Endothelial cell of umbilical vein (primary cell): ENCODE results near the gene APOBEC3G. TPM values are rescaled to one million over a fixed set of nuclear protein-coding genes. Genes with fewer than 3 reads are reported as not detected.

Source experiments
- BruUV-seq: library from RNA; stranded (reverse); fragments of 400-500 nt; replicated peaks from 2 replicates; lab custom pipeline; 2021; lab: Mats Ljungman, UMichigan
- CTCF ChIA-PET: fragments of 300-600, 350-600 bp; sonication (Branson Sonifier 250); formaldehyde crosslinking; loops from one replicate; lab custom pipeline; 2021; ENCODE audit warnings: antibody characterized with exemption, inconsistent platforms; lab: Charles Lee
- POLR2A ChIA-PET: fragments of 300-600, 350-600 bp; sonication (Branson Sonifier 250); formaldehyde crosslinking; loops from one replicate; lab custom pipeline; 2021; ENCODE audit warnings: antibody characterized with exemption, inconsistent platforms; lab: Charles Lee
- DNase-seq: peaks from one replicate; pipeline ENCODE4 v3.0.0-alpha.2; 2011; ENCODE audit warnings: low read depth, low spot score
- FAIRE-seq: peaks from 2 replicates; lab custom pipeline; 2011; peaks lifted over from hg19 to GRCh38; lab: Jason Lieb, UNC
- H2AFZ ChIP-seq: 2 replicates; pipeline ENCODE4 v1.6.0; 2012; ENCODE audit warnings: low read depth, low read length, control low read depth, inconsistent platforms
- H3K27ac ChIP-seq: 2 replicates; pipeline ENCODE4 v1.5.1; 2011; ENCODE audit warnings: low read depth, mild to moderate bottlenecking, control low read depth, low read length, moderate library complexity; ENCODE audit not compliant: insufficient read depth
- H3K27me3 ChIP-seq, 2 experiments: 2 replicates each; pipeline versions ENCODE4 v1.6.0 to v1.6.1; 2011; ENCODE audit warnings: low read length in 2 of 2, mixed read lengths in 1 of 2; ENCODE audit not compliant: control insufficient read depth in 2 of 2, insufficient read depth in 2 of 2
- H3K36me3 ChIP-seq, 2 experiments: 2 replicates in 1 of 2; 3 replicates in 1 of 2; pipeline ENCODE4 v1.5.1; 2011; ENCODE audit warnings: low read length in 2 of 2, mild to moderate bottlenecking in 1 of 2, moderate library complexity in 1 of 2; ENCODE audit not compliant: control insufficient read depth in 2 of 2, insufficient read depth in 2 of 2; ENCODE audit errors: extremely low read depth in 1 of 2
- H3K4me1 ChIP-seq: 3 replicates; pipeline ENCODE4 v1.5.1; 2011; ENCODE audit warnings: mild to moderate bottlenecking, low read length; ENCODE audit not compliant: control insufficient read depth, insufficient read depth; ENCODE audit errors: extremely low read depth
- H3K4me2 ChIP-seq: 2 replicates; pipeline ENCODE4 v1.6.1; 2011; ENCODE audit warnings: low read length, control low read depth, mixed read lengths; ENCODE audit not compliant: insufficient read depth
- H3K4me3 ChIP-seq, 3 experiments: fragments of 200-600 bp in 1 of 3; sonication (generic), shearing (Covaris generic) in 1 of 3; replicated peaks in 1 of 3; 2 replicates each; pipeline ENCODE4 v1.5.1; 2011 to 2016; ENCODE audit warnings: control low read depth in 3 of 3, low read length in 3 of 3, mild to moderate bottlenecking in 2 of 3, inconsistent platforms in 1 of 3, low read depth in 1 of 3, moderate library complexity in 1 of 3; ENCODE audit not compliant: insufficient read depth in 1 of 3
- H3K79me2 ChIP-seq: 2 replicates; pipeline ENCODE4 v1.6.0; 2012; ENCODE audit warnings: low read length, inconsistent platforms; ENCODE audit not compliant: control insufficient read depth, insufficient read depth
- H3K9ac ChIP-seq: replicated peaks from 2 replicates; pipeline ENCODE3; 2011; ENCODE audit warnings: low read length, control low read depth; ENCODE audit not compliant: insufficient read depth; ENCODE audit errors: extremely low read depth
- H3K9me1 ChIP-seq: replicated peaks from 3 replicates; pipeline ENCODE4 v1.6.0; 2011; ENCODE audit warnings: mild to moderate bottlenecking, low read length; ENCODE audit not compliant: control insufficient read depth, insufficient read depth; ENCODE audit errors: extremely low read depth
- H3K9me3 ChIP-seq: replicated peaks from 2 replicates; pipeline ENCODE4 v1.5.1; 2012; ENCODE audit warnings: low read length, inconsistent platforms; ENCODE audit not compliant: control insufficient read depth, insufficient read depth
- H4K20me1 ChIP-seq: replicated peaks from 2 replicates; pipeline ENCODE3; 2011; ENCODE audit warnings: mild to moderate bottlenecking, low read length; ENCODE audit not compliant: control insufficient read depth, insufficient read depth; ENCODE audit errors: extremely low read depth
- EZH2 ChIP-seq: IDR thresholded peaks from 2 replicates; pipeline ENCODE4 v1.6.1; 2012; ENCODE audit warnings: borderline replicate concordance, low read depth, mild to moderate bottlenecking, moderate library complexity, low read length, inconsistent platforms; ENCODE audit not compliant: severe bottlenecking
- FOS ChIP-seq: IDR thresholded peaks from 2 replicates; pipeline ENCODE4 v1.6.1; 2011; ENCODE audit warnings: mild to moderate bottlenecking, low read length, moderate library complexity, borderline replicate concordance; ENCODE audit not compliant: insufficient read depth
- GATA2 ChIP-seq: IDR thresholded peaks from 2 replicates; pipeline ENCODE4 v1.7.0; 2011; ENCODE audit warnings: low read depth, mild to moderate bottlenecking, moderate library complexity, mixed read lengths, low read length; ENCODE audit not compliant: insufficient read length, insufficient read depth
- JUN ChIP-seq: IDR thresholded peaks from 2 replicates; pipeline ENCODE4 v1.6.1; 2011; ENCODE audit warnings: borderline replicate concordance, low read depth; ENCODE audit not compliant: insufficient read length, insufficient read depth
- MYC ChIP-seq: IDR thresholded peaks from one replicate; pipeline ENCODE4 v1.6.1; 2011; ENCODE audit warnings: mild to moderate bottlenecking, low read depth, low read length
- POLR2A ChIP-seq: IDR thresholded peaks from 2 replicates; pipeline ENCODE4 v1.6.1; 2012; ENCODE audit warnings: low read depth, mild to moderate bottlenecking, control low read depth, low read length
- POLR2AphosphoS5 ChIP-seq: IDR thresholded peaks from 2 replicates; pipeline ENCODE4 v1.6.1; 2012; ENCODE audit warnings: low read depth, mild to moderate bottlenecking, control low read depth, low read length, moderate library complexity; ENCODE audit not compliant: insufficient read depth
- dilution Hi-C: fragments of 300-500 bp; cut with MboI; formaldehyde crosslinking; loops from one replicate; pipeline ENCODE4 v1.15.0; 2019; ENCODE audit warnings: low sequenced_read_pairs; ENCODE audit not compliant: extremely low pct_ligation_motif_present
- intact Hi-C: fragments of 100-400 bp; cut with micrococcal nuclease; formaldehyde crosslinking; loops from one replicate; pipeline ENCODE4 v1.10.0; 2022
- polyA plus RNA-seq, 4 experiments: library from polyadenylated mRNA; depleted of rRNA in 3 of 4; stranded (reverse) in 3 of 4; unstranded in 1 of 4; fragments of >200 nt; gene quantifications; 2 replicates each; pipeline versions ENCODE4 v1.2.1 to v1.2.3, GENCODE V29; 2011 to 2012; ENCODE audit warnings: missing spikeins in 1 of 4
- total RNA-seq: library from RNA; stranded (reverse); gene quantifications from 2 replicates; pipeline ENCODE4 v1.2.3, GENCODE V29; 2021
- TF ChIP-seq, protein P1 (sequence below): IDR thresholded peaks from 2 replicates; pipeline ENCODE4 v1.6.1; 2011; ENCODE audit not compliant: insufficient read depth, insufficient read length
- TF ChIP-seq, protein P2 (sequence below), 2 donors: IDR thresholded peaks; 1 replicate in 1 of 2; 2 replicates in 1 of 2; pipeline ENCODE4 v1.5.1; 2011; ENCODE audit warnings: low read length in 2 of 2, mild to moderate bottlenecking in 2 of 2, moderate library complexity in 2 of 2, control low read depth in 1 of 2, inconsistent platforms in 1 of 2, low read depth in 1 of 2; ENCODE audit not compliant: insufficient read depth in 1 of 2; ENCODE audit errors: extremely low read depth in 1 of 2

The APOBEC3G gene
- total and polyA plus RNA-seq, 2 donors (not counting 3 experiments of a cell fraction or from before 2014, with no cell fraction given) = 3.6 to 5.1 TPM

DNA sequence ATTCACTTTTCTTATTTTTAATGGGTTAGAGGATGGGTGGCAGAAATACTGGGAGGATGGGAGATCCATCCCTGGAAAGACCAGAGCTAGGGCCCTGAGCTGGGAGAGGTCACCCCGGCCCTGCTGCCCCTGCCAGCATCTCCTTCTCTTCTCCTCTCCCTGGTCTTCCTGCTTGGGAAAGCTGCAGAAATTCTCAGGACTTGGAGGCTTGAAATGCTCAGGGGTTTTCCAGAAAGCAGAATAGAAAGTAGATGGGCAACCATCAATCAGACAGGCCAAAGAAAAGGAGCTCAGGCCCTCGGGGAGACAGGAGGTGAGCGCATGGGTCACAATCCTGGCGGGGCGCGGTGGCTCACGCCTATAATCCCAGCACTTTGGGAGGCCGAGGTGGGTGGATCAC, 21.5 kb downstream of the APOBEC3G start:
- H3K79me2 ChIP-seq = no peaks in the 10 kb centered on the region
- H3K4me2 ChIP-seq = no peak overlapping the region
- H3K9me1 ChIP-seq = no peaks in the 10 kb centered on the region
- CTCF ChIA-PET = interaction anchor here (1.0 to 1.4 kb wide), 2 partner anchors 23 to 229 kb away, joined by 5 read pairs; no protein-coding TSS in a partner anchor
- intact Hi-C loops (no loop called here), dilution Hi-C loops (no loop called here)
- no peak overlapping the region for H3K9ac ChIP-seq
- H3K36me3 ChIP-seq = no peaks in the 10 kb centered on the region
- H3K4me3 ChIP-seq = no peak overlapping the region
- H3K4me1 ChIP-seq = no peaks in the 10 kb centered on the region
- H2AFZ ChIP-seq = no peak overlapping the region
- peaks cover 2 to 3% of the 10 kb centered on the region in 2 experiments for H3K27me3 ChIP-seq
- POLR2A ChIA-PET = no interaction called here
- FAIRE-seq (no peak), DNase-seq (no peak)
- no peaks in the 10 kb centered on the region for H3K9me3 ChIP-seq
- TF ChIP-seq MYC = no peak
- TF ChIP-seq POLR2A = no peak
- no peak for TF ChIP-seq JUN
- TF ChIP-seq POLR2AphosphoS5 = no peak
- TF ChIP-seq EZH2 = no peak
- TF ChIP-seq, protein P1, sequence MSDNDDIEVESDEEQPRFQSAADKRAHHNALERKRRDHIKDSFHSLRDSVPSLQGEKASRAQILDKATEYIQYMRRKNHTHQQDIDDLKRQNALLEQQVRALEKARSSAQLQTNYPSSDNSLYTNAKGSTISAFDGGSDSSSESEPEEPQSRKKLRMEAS = no peak
- TF ChIP-seq GATA2 = no peak
- TF ChIP-seq, protein P2, sequence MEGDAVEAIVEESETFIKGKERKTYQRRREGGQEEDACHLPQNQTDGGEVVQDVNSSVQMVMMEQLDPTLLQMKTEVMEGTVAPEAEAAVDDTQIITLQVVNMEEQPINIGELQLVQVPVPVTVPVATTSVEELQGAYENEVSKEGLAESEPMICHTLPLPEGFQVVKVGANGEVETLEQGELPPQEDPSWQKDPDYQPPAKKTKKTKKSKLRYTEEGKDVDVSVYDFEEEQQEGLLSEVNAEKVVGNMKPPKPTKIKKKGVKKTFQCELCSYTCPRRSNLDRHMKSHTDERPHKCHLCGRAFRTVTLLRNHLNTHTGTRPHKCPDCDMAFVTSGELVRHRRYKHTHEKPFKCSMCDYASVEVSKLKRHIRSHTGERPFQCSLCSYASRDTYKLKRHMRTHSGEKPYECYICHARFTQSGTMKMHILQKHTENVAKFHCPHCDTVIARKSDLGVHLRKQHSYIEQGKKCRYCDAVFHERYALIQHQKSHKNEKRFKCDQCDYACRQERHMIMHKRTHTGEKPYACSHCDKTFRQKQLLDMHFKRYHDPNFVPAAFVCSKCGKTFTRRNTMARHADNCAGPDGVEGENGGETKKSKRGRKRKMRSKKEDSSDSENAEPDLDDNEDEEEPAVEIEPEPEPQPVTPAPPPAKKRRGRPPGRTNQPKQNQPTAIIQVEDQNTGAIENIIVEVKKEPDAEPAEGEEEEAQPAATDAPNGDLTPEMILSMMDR (IDR thresholded peaks at IDR 0.05; ENCODE audit: extremely low read depth in 1 of 2, insufficient read depth in 1 of 2, low read depth in 1 of 2, low read length in 2 of 2) = no peak
- no peak for TF ChIP-seq FOS
- BruUV-seq = no TSS peak
- H3K27ac ChIP-seq = no peak overlapping the region
- H4K20me1 ChIP-seq = no peaks in the 10 kb centered on the region
